HG03457 (cell line): Measurements from ENCODE around the gene ZNF789.
"Not testable (repeated sequence)": the region's sequence is repeated elsewhere in the genome, so short reads cannot be mapped to it uniquely, and the experiment has no call there.

Experiments
- ATAC-seq: cut with Tn5 transposase; IDR thresholded peaks from one replicate; pipeline ENCODE4 v1.9.1; 2021; ENCODE audit warnings: moderate number of reproducible peaks; ENCODE audit not compliant: unreplicated experiment

ZNF789 gene

DNA sequence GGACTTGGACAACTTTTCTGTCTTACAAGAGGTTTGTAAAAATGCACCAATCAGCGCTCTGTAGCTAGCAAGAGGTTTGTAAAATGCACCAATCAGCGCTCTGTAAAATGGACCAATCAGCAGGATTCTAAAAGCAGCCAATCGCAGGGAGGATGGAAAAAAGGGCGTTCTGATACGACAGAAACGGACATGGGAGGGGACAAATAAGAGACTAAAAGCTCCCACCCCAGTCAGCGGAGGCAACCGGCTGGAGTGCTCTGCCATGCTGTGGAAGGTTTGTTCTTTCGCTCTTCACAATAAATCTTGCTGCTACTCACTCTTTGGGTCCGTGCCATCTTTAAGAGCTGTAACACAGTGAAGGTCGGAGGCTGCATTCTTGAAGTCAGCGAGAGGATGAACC, 28.5 kb downstream of the ZNF789 start:
- not testable (repeated sequence) for ATAC-seq

DNA sequence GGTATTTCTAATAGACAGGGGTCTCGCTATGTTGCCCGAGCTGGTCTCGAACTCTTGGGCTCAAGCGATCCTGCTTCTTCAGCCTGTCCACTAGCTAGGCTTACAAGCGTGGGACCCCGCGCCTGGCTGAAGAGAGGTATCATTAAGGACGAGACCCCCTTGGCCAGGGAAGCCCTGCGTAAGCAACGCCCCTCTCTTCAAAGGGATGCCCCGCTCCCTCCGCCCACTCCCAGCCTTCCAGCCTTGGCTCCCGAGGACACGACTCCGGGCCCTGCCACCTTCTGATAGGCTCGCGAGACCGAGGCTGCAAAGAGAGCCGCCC, 31.6 kb downstream of the ZNF789 start:
- no peak for ATAC-seq

DNA sequence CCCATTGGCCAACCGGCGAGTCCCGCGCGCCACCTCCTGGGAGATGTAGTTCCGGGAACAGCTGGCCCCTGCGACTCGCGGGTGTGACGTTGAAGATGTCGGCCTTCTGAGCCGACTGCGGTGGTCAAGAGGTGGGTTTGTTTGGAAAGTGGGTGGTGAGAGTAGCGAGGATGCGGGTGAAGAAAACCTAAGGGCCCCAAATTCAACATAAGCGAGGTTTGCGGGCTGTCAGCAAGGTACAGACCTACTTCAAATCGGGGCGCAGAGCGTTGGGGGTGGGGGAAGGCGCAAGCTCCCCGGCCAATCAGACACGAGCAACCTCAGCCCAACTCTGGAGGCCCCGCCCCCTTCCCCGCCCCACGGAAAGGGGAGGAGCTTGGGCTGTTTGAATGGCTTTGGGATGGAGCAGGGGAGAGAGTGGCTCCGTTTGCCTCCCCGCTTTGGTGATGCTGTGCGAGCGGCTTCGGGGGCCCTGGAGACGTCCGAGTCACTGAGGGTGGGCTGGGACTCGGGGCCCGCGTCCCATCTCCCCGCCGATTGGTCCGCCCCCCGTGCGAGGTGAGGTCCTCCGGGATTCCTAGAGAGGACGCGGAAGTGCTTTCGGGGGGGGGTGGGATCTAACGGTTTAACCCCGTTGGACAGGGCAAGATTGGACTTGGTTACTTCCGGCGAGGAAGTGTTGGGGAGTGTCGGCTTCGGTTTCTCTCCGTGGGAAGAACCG, 32.1 kb downstream of the ZNF789 start, which contains the start of gene ZKSCAN5:
TSS of gene ZKSCAN5 (plus strand) at position 60 of the 721 bp plus-strand sequence. CDS start 1,383 bp downstream, outside the sequence.
- peak; percentile 60 for ATAC-seq

DNA sequence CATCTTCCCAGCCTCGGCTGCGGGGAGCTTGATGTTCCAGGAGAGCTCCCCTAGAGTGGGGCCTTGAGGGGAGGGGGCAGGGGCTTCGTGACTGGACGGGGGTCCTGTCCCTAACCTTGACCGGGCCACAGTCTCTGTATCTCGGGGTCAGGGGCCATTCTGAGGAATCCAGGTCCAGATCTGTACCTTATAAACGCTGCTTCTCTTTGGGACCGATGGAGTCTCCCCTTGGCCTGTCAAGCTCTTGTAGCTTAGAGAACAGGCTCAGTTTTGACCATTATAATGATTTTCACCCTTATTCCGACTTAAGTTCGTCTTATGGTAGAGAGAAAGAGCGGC, 32.6 kb downstream of the ZNF789 start:
- ATAC-seq: no peak

DNA sequence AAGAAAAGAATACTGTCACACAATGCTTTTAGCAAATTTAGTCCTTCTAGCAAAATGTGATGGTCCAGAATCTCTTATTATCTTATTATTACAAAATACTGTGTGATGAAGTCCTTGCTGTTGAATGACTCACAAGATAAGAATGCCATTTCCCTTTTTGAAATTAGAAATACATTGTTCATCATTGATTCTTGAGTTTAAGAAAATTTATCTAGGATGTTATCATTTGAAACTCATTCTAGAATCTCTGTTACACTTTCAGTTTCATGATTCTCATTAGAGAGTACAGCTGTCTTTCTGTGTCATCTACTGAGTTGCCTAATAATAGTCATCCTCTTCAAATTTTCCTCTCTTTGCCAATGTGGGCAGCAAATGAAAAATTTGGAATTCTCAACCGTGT, 41.4 kb downstream of the ZNF789 start:
- ATAC-seq: no peak

DNA sequence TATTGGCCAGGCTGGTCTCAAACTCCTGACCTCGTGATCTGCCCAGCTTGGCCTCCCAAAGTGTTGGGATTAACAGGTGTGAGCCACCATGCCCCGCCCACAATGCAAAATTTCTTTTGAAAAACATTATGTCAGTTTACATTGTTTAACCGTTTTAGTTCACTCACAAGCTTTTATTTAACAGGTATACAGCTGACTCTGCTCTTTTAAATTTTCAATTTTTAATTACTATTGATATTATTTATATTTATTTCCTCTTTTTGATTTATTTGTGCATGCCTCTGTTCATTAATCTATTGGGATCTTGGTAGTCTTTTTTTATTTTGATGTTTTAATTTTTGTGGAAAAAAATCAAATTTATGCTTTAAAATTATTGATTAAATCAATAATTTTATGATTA, 48.7 kb downstream of the ZNF789 start:
- no peak for ATAC-seq

DNA sequence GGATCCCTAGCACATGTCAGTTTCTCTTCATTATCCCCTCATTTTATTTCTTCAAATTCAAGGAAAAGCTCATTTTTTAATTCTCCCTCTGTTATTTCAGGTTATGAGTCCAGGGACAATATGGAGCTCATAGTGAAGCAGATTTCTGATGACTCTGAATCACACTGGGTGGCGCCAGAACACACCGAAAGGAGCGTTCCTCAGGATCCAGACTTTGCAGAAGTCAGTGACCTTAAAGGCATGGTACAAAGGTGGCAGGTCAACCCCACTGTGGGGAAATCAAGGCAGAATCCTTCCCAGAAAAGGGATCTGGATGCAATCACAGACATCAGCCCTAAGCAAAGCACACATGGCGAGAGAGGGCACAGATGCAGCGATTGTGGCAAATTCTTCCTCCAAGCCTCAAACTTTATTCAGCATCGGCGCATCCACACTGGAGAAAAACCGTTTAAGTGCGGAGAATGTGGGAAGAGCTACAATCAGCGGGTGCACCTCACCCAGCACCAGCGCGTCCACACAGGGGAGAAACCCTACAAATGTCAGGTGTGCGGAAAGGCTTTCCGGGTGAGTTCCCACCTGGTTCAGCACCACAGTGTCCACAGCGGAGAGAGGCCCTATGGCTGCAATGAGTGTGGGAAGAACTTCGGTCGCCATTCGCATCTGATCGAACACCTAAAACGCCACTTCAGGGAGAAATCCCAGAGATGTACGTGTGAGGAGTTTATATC, 53.2 kb downstream of the ZNF789 start:
- ATAC-seq: no peak

DNA sequence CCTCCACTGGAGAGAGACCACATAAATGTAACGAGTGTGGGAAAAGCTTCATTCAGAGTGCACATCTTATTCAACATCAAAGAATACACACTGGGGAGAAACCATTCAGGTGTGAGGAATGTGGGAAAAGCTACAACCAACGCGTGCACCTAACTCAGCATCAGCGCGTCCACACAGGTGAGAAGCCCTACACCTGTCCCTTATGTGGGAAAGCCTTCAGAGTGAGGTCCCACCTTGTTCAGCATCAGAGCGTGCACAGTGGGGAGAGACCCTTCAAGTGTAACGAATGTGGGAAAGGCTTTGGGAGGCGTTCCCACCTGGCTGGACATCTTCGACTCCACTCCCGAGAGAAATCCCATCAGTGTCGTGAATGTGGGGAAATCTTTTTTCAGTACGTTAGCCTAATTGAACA, 58.7 kb downstream of the ZNF789 start:
- no peak for ATAC-seq

DNA sequence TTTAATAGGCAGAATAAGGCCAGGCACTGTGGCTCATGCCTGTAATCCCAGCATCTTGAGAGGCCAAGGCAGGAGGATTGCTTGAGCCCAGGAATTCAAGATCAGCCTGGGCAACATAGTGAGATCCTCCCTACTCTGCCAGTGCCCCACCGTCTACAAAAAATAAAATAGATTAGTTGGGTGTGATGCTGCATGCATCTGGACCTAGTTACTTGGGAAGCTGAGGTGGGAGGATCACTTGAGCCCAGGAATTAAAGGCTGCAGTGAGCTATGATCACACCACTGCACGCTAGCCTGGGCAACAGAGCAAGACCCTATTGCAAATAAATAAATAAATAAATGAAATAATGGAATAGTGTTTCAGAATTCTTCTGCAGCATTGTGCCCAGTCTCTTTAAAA, 63.0 kb downstream of the ZNF789 start:
- no peak for ATAC-seq
